Activated naive CD4-positive, alpha-beta T cell treated with anti-CD3 and anti-CD28 coated beads, Interleukin-2, amount 50 U/mL, for 24 hours (primary cell): Measurements from ENCODE around the gene GAS2L1.
A peak's percentile ranks its signal among the peaks of the same experiment; 100 is the strongest.

Source experiments
- H3K27ac Mint-ChIP-seq: one replicate; pipeline ENCODE4 v1.8.0; 2021; ENCODE audit warnings: mild to moderate bottlenecking, mixed read lengths
- H3K27me3 Mint-ChIP-seq: one replicate; pipeline ENCODE4 v1.8.0; 2021; ENCODE audit warnings: mixed read lengths
- H3K36me3 Mint-ChIP-seq: one replicate; pipeline ENCODE4 v1.8.0; 2021; ENCODE audit warnings: mixed read lengths
- H3K4me1 Mint-ChIP-seq: one replicate; pipeline ENCODE4 v1.8.0; 2021; ENCODE audit warnings: mixed read lengths
- H3K4me3 Mint-ChIP-seq: one replicate; pipeline ENCODE4 v1.8.0; 2021; ENCODE audit warnings: mild to moderate bottlenecking, mixed read lengths
- H3K9me3 Mint-ChIP-seq: one replicate; pipeline ENCODE4 v1.8.0; 2021; ENCODE audit warnings: mixed read lengths

Gene GAS2L1

DNA sequence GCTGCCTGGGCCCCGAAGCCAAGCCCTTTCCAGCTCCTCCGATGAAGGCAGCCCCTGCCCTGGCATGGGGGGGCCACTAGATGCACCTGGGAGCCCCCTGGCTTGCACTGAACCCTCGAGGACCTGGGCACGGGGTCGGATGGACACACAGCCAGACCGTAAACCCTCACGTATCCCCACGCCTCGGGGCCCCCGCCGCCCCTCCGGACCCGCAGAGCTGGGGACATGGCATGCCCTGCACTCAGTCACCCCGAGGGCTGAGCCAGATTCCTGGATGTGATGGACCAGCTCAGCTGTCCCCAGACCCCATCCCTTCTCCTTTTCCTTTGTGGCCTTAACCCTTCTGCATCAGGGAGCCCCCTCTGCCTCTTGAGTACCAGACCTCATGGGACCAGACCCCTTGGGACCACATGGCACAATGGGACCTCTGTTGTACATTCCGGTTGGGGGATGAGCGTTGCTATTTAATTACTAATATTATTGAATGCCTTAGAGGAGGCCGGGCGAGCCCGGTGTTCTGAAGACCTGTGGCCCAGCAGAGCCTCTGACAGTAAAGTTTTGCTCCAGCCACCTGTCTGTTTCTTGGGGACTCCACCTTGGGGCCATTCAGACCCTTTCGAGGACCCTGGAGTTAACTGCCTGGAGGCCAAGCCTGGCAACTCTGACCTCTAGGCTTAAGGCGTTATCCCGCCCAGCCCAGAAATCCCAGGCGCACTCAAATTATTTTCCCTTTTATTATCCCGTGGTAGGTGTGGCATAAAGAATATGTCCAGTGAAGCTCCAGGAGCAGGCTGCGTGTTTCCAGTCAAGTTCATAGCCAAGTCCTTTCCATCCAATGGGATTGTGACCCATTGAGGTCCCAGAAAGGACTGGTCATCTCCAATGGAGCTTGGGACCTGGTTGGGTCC, 6.0 kb downstream of the GAS2L1 start:
- peaks cover 24% of the 10 kb centered on the region for H3K4me1 Mint-ChIP-seq
- no peak overlapping the region for H3K4me3 Mint-ChIP-seq
- H3K9me3 Mint-ChIP-seq: no peaks in the 10 kb centered on the region
- H3K27me3 Mint-ChIP-seq: peaks cover 29% of the 10 kb centered on the region
- no peak overlapping the region for H3K27ac Mint-ChIP-seq
- no peaks in the 10 kb centered on the region for H3K36me3 Mint-ChIP-seq

DNA sequence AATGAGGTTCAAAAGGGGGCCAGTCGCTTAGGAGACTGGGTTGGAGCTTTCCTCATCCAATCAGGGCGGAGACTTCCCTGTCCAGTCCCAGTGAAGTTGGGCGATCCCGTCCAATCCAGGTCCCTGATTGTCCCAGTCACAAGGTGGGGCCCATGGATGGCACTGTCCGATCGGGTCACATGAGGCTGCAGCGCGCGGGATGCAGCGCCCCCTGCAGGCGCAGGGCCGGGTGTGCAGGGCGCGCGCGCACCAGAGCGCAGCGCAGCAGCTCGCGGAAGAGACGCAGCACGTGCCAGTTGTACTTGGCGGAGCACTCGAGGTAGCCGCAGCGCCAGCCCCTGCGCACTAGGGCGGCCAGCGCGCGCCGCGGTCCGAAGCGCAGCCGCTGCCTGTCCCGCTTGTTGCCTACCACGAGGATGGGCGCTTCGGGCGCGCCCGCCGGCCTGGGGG, 6.7 kb downstream of the GAS2L1 start:
- Mint-ChIP-seq H3K27me3 (peaks cover 29% of the 10 kb centered on the region), H3K27ac (no peak overlapping the region), H3K4me1 (peaks cover 24% of the 10 kb centered on the region), H3K9me3 (no peaks in the 10 kb centered on the region), H3K4me3 (no peak overlapping the region), H3K36me3 (no peaks in the 10 kb centered on the region)

DNA sequence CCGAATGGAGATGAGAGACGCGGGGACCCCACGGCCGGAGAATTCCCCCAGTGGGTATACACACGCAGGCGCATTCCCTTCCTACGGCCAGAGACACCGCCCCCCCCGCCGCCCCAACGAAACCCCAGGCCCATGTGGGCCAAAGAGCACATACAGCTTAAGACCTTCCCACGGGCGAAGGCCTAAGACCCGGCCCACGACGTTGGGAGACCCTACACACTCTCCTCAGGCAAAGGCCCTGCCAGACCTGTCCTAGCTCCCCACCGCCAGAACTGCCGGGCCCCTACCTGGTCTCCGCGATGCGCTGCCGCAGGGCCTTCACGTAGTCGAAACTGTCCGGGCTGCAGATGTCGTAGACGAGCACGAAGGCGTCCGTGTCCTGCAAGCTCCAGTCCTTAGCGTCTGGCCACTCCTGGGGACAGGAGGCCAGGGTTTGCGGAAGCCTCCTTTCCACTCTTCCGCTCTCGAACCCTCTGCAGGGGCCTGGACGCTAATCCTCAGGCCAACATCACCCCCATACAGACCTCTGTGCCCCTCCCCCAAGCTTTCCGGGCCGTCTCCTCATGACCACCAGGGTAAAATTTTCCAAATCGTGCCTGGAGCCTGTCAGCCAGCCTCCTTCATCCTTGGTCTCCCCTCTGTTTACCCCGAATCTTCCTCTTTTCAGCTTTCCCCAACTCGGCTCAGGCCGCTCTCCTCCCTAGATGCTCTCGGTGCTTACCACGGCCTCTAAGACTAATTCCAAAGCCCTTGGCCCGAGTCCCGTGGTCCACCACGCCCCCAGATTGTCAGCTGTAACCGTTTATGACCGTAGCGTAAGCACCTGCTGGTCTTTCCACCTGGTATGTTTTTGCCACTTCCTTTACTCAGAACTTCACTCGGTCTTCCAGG, 7.4 kb downstream of the GAS2L1 start:
- no peaks in the 10 kb centered on the region for H3K9me3 Mint-ChIP-seq
- H3K27ac Mint-ChIP-seq: no peak overlapping the region
- H3K4me3 Mint-ChIP-seq: peak overlapping the region; percentile 55
- peaks cover 29% of the 10 kb centered on the region for H3K27me3 Mint-ChIP-seq
- peaks cover 24% of the 10 kb centered on the region for H3K4me1 Mint-ChIP-seq
- H3K36me3 Mint-ChIP-seq: no peaks in the 10 kb centered on the region

DNA sequence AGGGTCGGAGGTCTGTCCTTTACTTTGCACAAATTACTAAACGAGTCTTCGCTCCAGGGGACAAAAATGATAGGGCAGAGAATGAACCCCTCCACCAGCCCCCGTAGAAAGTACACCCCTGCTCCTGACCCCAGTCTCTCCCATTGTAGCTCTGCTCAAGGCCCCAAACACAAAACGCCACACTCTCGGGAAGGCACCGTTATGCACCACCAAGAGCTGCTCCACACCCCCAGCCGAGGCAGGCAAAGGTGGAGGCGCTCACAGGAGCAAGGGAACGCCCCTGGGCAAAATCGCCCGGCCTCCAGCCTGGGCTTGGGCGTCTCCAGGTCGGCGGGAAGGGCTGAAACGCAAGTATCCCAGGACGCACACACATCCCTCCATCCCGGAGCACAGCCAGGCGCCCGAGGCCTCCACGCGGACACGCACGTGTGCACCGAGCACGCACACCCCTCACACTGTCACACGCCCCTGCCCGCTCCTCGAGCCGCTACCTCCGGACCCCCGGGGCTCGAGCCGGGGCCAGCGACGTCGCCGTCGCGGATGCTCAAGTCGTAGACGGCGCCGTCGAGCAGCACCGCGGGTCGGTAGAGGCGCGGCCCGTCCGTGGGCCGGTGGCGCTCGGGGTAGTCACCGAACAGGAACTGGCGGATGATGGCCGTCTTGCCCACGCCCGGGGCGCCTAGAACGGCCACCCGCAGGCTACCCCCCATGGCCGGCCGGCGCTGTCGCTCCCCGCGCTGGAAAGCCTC, 8.3 kb downstream of the GAS2L1 start:
- Mint-ChIP-seq H3K4me1 (peaks cover 24% of the 10 kb centered on the region), H3K9me3 (no peaks in the 10 kb centered on the region), H3K4me3 (peak overlapping the region; percentile 55), H3K27me3 (peaks cover 29% of the 10 kb centered on the region), H3K27ac (no peak overlapping the region), H3K36me3 (no peaks in the 10 kb centered on the region)

DNA sequence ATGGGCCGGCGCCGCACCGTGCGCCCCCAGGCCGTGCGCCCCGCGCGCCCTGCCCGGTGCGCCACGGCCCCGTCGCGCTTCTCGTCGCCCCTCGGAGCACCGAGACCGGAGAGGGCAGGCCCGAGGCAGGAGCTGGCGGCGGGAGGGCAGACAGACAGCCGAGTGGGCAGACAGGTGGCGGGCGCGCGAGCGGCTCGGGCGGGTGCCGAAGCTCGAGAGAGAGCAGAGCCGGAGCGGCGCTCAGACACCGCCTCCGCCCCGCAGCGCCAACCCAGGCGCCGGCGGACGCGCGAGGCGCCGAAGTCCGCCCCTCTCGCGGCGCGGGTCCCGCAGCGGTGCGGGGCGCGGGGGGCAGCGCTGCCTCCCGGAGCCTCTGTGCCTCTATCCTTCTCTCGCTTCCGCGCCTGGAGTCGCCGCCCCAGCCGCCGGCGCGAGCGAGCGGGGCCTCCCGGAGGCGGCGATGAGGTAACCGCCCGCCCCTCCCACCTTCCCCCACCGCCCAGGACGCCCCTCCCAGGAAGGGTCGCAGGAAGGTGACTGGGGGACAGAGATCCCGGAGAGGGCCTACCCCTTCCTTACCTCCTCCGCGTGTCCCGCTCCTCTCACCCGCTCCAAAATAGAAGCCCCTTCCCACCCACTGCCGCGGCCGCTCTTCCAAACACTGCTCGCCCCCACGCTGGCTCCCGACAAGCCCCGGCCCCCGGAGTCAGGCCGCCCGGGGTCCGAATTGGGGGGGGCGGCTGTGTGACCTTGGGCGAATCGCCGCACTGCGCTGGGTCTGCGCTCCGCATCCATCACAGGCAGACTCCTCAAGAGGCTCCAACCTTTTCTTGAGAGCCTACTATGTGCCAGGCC, 9.1 kb downstream of the GAS2L1 start, which contains the start of gene RASL10A:
TSS of gene RASL10A (minus strand) at position 412 of the 855 bp plus-strand sequence. CDS start 451 bp downstream, outside the sequence.
- Mint-ChIP-seq H3K9me3 (no peaks in the 10 kb centered on the region), H3K4me1 (peaks cover 24% of the 10 kb centered on the region), H3K4me3 (peak within 1 kb of the TSS; percentile 55), H3K27me3 (peaks cover 29% of the 10 kb centered on the region), H3K36me3 (no peaks in the 10 kb centered on the region), H3K27ac (no peak within 1 kb of the TSS)

DNA sequence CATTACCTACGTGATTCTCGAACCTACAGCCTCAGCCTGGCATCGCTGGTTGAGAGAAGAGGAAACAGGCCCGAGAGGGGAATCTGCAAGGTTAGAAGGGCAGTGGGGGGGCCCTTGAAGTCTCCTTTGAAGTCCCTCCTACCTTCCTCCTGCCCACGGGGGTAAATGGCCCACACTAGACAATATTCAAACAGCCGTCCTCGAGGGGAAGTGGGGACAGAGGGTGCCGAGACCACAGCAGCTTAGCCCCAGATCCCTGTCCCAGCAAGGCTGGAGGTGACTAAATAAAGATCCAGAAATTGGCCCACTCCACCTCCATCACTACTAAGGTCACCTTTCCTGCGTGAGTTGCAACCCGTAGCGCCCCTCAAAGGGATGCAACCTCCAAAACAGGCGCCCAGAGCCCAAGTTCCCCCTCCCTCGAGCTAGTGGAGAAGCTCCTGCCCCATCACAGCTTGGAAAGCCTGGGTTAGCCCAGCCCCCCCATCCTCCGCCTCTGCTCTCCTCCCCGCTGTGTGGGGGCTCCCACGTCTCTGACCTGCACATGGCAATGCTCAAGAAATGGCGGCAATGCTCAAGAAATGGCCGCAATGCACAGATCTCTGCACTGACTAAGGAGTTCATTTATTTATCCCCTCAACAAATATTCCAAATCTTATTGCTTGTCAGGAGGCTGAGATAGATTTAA, 9.8 kb downstream of the GAS2L1 start:
- Mint-ChIP-seq H3K27ac (no peak overlapping the region), H3K36me3 (no peaks in the 10 kb centered on the region), H3K4me3 (peak overlapping the region; percentile 19), H3K27me3 (peaks cover 29% of the 10 kb centered on the region), H3K4me1 (peaks cover 24% of the 10 kb centered on the region), H3K9me3 (no peaks in the 10 kb centered on the region)

DNA sequence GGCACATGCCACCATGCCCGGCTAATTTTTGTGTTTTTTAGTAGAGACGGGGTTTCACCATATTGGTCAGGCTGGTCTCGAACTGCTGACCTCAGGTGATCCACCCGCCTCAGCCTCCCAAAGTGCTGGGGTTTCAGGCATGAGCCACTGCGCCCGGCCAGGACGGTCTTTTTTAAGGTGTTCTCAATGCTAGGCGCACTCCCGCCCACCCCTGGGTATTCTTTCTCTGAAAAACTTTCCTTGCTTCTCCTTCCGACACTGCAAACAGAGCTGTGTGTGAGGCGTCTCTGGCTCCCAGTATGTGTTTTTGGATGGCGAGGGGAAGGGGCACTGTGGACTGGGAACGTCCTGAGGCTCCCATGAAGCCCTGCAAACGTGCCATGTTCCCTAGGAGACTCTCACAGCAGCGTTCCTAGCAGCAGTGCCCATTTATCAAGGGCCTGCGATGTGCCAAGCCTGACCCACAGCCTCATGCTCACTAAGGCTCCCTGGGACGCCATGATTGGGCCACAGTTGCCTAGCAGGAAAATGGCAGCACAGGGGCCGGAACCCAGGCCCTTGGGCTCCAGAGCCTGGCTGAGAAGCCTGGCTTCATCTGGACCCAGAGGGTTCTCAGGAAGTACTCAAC, 11.5 kb downstream of the GAS2L1 start:
- Mint-ChIP-seq H3K27me3 (peaks cover 21% of the 10 kb centered on the region), H3K4me3 (no peak overlapping the region), H3K27ac (no peak overlapping the region), H3K36me3 (no peaks in the 10 kb centered on the region), H3K9me3 (no peaks in the 10 kb centered on the region), H3K4me1 (peaks cover 19% of the 10 kb centered on the region)

DNA sequence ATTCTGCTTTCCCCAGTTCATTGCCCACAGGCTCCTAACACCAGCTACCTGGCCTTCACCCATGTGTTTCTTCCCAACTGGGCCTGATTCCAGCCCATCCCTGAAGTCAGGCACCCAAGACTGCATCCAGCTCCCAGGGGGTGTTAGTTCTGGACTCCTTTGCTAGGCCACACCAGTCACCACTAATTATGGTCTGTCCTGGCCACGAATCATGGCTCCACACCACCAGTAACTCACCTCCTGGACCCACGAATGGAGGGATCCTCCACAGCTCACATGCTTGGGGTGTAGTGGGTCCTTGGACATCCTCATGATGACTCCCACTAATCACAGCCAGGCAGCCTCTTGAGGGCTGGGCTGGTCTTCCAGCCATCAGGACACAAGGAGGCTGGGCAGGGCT, 12.6 kb downstream of the GAS2L1 start:
- Mint-ChIP-seq H3K27ac (no peak overlapping the region), H3K4me1 (peaks cover 11% of the 10 kb centered on the region), H3K4me3 (no peak overlapping the region), H3K27me3 (peaks cover 12% of the 10 kb centered on the region), H3K36me3 (no peaks in the 10 kb centered on the region), H3K9me3 (no peaks in the 10 kb centered on the region)

DNA sequence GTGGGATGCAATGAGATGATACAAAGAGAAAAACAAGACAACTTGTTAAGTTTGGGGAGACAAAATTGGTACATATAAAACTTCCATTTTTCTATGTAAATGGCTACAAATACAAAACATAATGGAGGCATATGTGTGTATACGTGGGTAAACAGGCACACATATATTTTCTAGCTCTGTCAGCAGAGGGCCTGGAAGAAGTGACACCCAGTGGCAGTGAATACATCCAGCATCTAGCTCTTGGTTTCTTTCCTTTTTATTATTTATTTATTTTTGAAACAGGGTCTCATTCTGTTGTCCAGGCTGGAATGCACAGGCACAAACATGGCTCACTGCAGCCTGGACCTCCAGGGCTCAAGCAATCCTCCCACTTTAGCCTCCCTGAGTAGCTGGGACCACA, 14.1 kb downstream of the GAS2L1 start:
- Mint-ChIP-seq H3K36me3 (no peaks in the 10 kb centered on the region), H3K4me3 (no peak overlapping the region), H3K27me3 (peaks cover 6% of the 10 kb centered on the region), H3K27ac (no peak overlapping the region), H3K9me3 (no peaks in the 10 kb centered on the region), H3K4me1 (peaks cover 4% of the 10 kb centered on the region)

DNA sequence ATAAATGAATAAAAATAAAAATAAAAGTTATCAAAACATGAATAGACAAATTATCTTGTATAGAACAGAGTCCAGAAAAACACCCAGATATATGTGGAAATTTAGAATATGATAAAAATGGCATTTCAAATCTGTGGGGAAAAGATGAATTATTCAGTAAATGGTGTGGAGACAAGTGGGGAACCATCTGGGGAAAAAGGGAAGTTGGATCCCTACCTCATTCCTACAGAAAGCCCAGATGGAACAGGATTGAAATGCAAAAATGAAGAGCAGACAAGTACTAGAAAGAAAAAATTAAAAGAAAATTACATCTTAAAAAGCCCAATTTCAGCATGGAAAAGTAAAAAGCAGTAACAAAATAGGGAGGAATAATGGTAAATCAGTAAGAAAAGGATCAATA, 17.2 kb downstream of the GAS2L1 start:
- H3K4me1 Mint-ChIP-seq: no peaks in the 10 kb centered on the region
- H3K36me3 Mint-ChIP-seq: peaks cover 2% of the 10 kb centered on the region
- H3K4me3 Mint-ChIP-seq: no peak overlapping the region
- H3K9me3 Mint-ChIP-seq: no peaks in the 10 kb centered on the region
- H3K27me3 Mint-ChIP-seq: no peaks in the 10 kb centered on the region
- H3K27ac Mint-ChIP-seq: no peak overlapping the region

DNA sequence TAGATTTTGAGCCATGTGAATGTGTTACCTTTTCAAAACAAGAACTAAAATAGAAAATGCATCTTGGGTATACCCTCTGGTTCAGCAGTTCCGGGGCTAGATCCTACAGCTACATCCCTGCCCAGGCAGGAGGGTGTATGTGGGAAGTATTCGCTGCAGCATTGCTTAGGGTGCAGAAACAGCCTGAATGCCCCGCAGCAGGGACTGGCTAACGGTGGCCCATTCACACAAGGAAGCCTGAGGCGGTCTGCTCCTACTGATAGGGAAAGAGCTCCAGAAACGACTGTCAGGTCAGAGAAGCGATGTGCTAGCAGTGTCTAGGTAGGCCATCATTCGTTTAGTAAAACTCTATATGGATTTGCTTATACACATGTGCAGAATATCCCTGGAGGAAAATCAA, 18.9 kb downstream of the GAS2L1 start:
- Mint-ChIP-seq H3K27ac (no peak overlapping the region), H3K4me1 (no peaks in the 10 kb centered on the region), H3K4me3 (no peak overlapping the region), H3K27me3 (no peaks in the 10 kb centered on the region), H3K36me3 (peaks cover 2% of the 10 kb centered on the region), H3K9me3 (no peaks in the 10 kb centered on the region)

DNA sequence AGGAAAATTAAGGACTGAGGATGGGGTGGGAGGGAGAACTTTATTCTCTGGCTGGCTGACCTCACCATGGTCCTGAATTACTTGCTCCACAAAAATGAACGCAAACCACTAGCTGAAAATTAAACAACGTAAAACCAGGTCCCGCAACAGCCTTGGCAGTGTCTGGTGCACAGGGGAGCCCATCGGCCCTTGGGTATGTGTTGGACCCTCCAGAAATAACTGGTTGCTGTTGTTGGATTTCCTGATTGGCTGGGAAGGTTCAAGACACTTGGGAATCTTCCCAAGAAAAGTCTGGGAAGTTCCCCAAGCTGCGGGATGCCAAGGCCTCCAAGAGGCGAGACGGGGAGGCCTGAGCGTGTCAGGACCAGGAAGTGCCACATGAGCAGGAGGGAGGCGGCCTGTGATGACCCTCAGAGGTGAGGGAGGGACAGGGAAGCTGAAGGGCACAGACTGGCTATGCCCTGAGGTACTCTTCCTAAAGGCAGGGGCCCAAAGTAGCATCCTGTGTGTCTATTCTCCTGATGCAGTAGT, 19.4 kb downstream of the GAS2L1 start:
- no peaks in the 10 kb centered on the region for H3K9me3 Mint-ChIP-seq
- H3K27ac Mint-ChIP-seq: no peak overlapping the region
- H3K36me3 Mint-ChIP-seq: peaks cover 2% of the 10 kb centered on the region
- H3K4me3 Mint-ChIP-seq: no peak overlapping the region
- no peaks in the 10 kb centered on the region for H3K4me1 Mint-ChIP-seq
- no peaks in the 10 kb centered on the region for H3K27me3 Mint-ChIP-seq

DNA sequence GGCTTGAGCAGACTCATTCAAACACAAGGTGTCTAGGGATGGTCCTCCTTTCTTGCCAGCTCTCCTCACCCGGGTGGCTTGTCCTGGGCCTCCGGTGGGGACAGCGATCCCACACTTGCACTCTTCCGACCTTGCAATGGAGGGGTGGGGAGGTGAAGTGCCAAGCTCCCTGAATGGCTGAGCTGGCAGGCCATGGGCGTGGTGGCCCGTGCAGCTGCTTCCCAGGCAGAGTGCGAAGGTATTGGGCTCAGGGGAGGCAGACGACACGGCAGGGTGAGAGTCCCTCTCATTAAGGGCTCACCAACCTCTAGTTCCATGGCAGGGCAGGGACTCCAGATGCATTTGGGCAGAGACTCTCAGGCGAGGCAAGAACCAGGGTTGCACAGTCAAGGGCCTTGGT, 20.0 kb downstream of the GAS2L1 start:
- Mint-ChIP-seq H3K9me3 (no peaks in the 10 kb centered on the region), H3K4me1 (no peaks in the 10 kb centered on the region), H3K27me3 (no peaks in the 10 kb centered on the region), H3K27ac (no peak overlapping the region), H3K4me3 (no peak overlapping the region), H3K36me3 (peaks cover 2% of the 10 kb centered on the region)
